Measurements from ENCODE around the gene IL17C. TPM values are rescaled to one million over a fixed set of nuclear protein-coding genes. Genes with fewer than 3 reads are reported as not detected.

IL17C gene
- total RNA-seq, 5 donors from 2014 or later (not counting 1 experiment from before 2014, with no cell fraction given), result 0.35 to 0.93 (median 0.39) TPM; not detected in 2

DNA sequence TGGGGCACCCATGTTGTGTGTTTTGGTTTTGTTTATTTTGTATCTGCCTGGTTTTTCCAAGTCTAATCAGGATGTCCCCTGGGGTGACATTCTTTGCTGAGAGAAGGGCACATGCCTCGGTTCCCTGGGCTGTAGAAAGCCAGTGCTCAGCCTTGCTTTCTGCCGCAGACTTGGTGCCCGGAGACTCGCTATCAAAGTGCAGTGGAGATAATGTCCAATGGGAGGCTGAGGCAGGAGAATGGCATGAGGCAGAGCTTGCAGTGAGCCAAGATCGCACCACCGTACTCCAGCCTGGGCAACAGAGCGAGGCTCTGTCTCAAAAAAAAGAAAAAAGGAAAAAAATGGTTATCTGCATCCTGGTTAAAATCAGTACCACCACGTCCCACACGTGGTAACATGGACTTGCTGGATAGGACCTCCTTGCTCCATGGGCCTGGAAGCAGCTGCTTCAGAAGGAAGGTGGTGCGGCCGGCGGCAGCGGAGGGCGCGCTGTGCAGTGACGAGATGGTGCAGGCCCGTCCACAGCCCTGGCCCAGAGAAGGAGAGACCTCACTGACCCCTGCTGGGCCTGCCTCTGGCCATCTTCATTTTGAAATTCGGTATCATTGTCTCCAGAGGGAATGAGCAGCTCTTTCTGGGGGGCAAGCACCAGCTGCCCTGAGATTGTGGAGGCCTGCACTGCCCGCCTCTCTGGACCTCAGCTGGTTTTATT is 19.3 kb upstream of the IL17C start:
- Histone ChIP-seq H3K27me3 (replicated peaks in 1 of 2; ENCODE audit: control insufficient read depth in 2 of 2, extremely low read depth in 1 of 2, insufficient read depth in 2 of 2, low read length in 1 of 2) (no peaks in the 10 kb centered on the region), H3K4me1 (ENCODE audit: control insufficient read depth in 1 of 2, extremely low read depth in 1 of 2, insufficient read depth in 2 of 2, low read length in 2 of 2) (peaks cover 0 to 47% of the 10 kb centered on the region in 2 experiments), H3K4me3 (ENCODE audit: control insufficient read depth in 1 of 2, extremely low read depth in 1 of 2, low read length in 1 of 2) (no peak overlapping the region), H3K36me3 (ENCODE audit: control insufficient read depth in 2 of 2, extremely low read depth in 1 of 2, insufficient read depth in 1 of 2, low read length in 1 of 2) (peaks cover 24 to 63% of the 10 kb centered on the region in 2 donors), H3K27ac (ENCODE audit: low read length) (peak overlapping the region; percentile 93), H3K9me3 (no peaks in the 10 kb centered on the region)
- Mint-ChIP-seq H3K36me3 (peaks cover 37% of the 10 kb centered on the region), H3K4me3 (peak overlapping the region in 1 of 3 donors; percentile 15), H3K9me3 (no peaks in the 10 kb centered on the region), H3K27me3 (no peaks in the 10 kb centered on the region), H3K27ac (peak overlapping the region; percentile 96), H3K4me1 (peaks cover 35 to 53% (median 44%) of the 10 kb centered on the region in 3 donors)
- WGBS (ENCODE audit: insufficient coverage), result 95% methylated on average over 17 of the region's 19 CpGs
- no peak for ATAC-seq (replicated peaks in 1 of 4)
- peak in 1 of 35 experiments; percentile 26 for DNase-seq
- POLR2A ChIA-PET, result interaction anchor here in 1 of 2 donors (0.5 to 1.7 kb wide), 3 partner anchors 31 to 1268 kb away, joined by 3 to 12 read pairs (median 3); partner anchors contain the start of genes CYBA and ZC3H18
- CTCF ChIA-PET, result interaction anchor here (0.5 to 1.8 kb wide), 6 partner anchors 10 to 374 kb away, joined by 3 to 23 read pairs (median 6); partner anchors contain the start of gene ZC3H18 (in 1 of the 2)

- H3K9me3 Mint-ChIP-seq, result no peaks in the 10 kb centered on the region
- POLR2A ChIA-PET, result interaction anchor here in 1 of 2 donors (0.5 to 1.7 kb wide), 5 partner anchors 30 to 1267 kb away, joined by 3 to 12 read pairs (median 3); partner anchors contain the start of genes CYBA and ZC3H18
- H3K27me3 ChIP-seq (replicated peaks in 1 of 2; ENCODE audit: control insufficient read depth in 2 of 2, extremely low read depth in 1 of 2, insufficient read depth in 2 of 2, low read length in 1 of 2), result no peaks in the 10 kb centered on the region
- peak overlapping the region; percentile 96 for H3K27ac Mint-ChIP-seq
- peak; percentile 83 to 88 (median 86) for ATAC-seq (replicated peaks in 1 of 4)
- H3K36me3 ChIP-seq (ENCODE audit: control insufficient read depth in 2 of 2, extremely low read depth in 1 of 2, insufficient read depth in 1 of 2, low read length in 1 of 2), result peaks cover 32 to 67% of the 10 kb centered on the region in 2 donors
- H3K27me3 Mint-ChIP-seq, result no peaks in the 10 kb centered on the region
- H3K4me3 ChIP-seq (ENCODE audit: control insufficient read depth in 1 of 2, extremely low read depth in 1 of 2, low read length in 1 of 2), result no peak overlapping the region
- H3K4me1 Mint-ChIP-seq, result peaks cover 34 to 51% (median 43%) of the 10 kb centered on the region in 3 donors
- WGBS (ENCODE audit: insufficient coverage), result 37% methylated on average over 6 of the region's 14 CpGs
- H3K4me3 Mint-ChIP-seq, result peak overlapping the region; percentile 15 to 50 (median 47)
- H3K9me3 ChIP-seq, result no peaks in the 10 kb centered on the region
- DNase-seq, result peak; percentile 28 to 92 (median 76)
- peaks cover 0 to 47% of the 10 kb centered on the region in 2 experiments for H3K4me1 ChIP-seq (ENCODE audit: control insufficient read depth in 1 of 2, extremely low read depth in 1 of 2, insufficient read depth in 2 of 2, low read length in 2 of 2)
- peak overlapping the region; percentile 93 for H3K27ac ChIP-seq (ENCODE audit: low read length)
- H3K36me3 Mint-ChIP-seq, result peaks cover 33% of the 10 kb centered on the region
- CTCF ChIA-PET, result interaction anchor here in 1 of 2 donors (0.7 to 1.8 kb wide), 8 partner anchors 8 to 817 kb away, joined by 3 to 23 read pairs (median 4); partner anchors contain the start of gene ZC3H18
Measured at GRCh38 chr16:88619859-88620815, 18.2 kb upstream of the IL17C start.

DNA sequence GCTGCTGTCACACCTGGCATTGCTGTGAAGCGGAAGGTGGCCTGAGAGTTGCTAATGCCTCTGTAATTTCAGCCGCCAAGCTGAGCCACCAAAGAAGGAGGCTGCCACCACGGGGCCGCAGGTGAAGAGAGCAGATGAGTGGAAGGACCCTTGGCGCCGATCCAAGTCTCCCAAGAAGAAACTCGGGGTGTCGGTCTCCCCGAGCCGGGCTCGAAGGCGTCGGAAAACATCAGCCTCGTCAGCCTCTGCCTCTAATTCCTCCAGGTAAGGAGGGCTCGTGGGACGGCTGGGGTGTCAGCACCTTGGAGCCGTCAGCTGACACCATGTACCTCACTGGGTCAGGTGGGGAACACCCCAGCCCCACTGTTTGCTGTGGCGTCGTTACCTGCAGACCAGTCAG is 16.2 kb upstream of the IL17C start:
- WGBS (ENCODE audit: insufficient coverage), result 99% methylated on average over 17 of the region's 19 CpGs

DNA sequence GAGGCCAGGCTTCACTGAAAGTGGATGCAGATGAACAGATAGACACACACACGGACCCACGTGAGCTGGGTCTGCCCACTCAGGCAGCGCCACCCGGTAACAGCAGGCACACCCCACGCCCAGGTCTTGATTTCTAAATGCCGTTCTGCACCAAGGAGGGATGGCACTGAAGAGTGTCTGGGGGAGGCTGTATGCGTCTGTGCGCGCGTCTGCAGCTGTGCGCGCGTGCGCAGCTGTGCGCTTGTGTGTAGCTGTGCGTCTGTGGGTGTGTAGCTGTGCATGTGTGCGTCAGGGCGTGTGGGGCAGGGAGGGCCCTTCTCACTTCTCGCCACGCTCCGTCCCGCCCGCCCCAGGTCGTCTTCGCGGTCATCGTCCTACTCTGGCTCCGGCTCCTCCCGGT is 15.5 kb upstream of the IL17C start:
- no peak for ATAC-seq (replicated peaks in 1 of 4)
- no peaks in the 10 kb centered on the region for H3K9me3 Mint-ChIP-seq
- Histone ChIP-seq H3K4me3 (ENCODE audit: control insufficient read depth in 1 of 2, extremely low read depth in 1 of 2, low read length in 1 of 2) (no peak overlapping the region), H3K36me3 (ENCODE audit: control insufficient read depth in 2 of 2, extremely low read depth in 1 of 2, insufficient read depth in 1 of 2, low read length in 1 of 2) (peaks cover 26 to 74% of the 10 kb centered on the region in 2 donors), H3K27me3 (replicated peaks in 1 of 2; ENCODE audit: control insufficient read depth in 2 of 2, extremely low read depth in 1 of 2, insufficient read depth in 2 of 2, low read length in 1 of 2) (no peaks in the 10 kb centered on the region), H3K27ac (ENCODE audit: low read length) (no peak overlapping the region), H3K4me1 (ENCODE audit: control insufficient read depth in 1 of 2, extremely low read depth in 1 of 2, insufficient read depth in 2 of 2, low read length in 2 of 2) (peaks cover 0 to 47% of the 10 kb centered on the region in 2 experiments), H3K9me3 (no peaks in the 10 kb centered on the region)
- POLR2A ChIA-PET, result no interaction called here
- H3K27me3 Mint-ChIP-seq, result no peaks in the 10 kb centered on the region
- WGBS (ENCODE audit: insufficient coverage), result 99% methylated on average over 29 of the region's 29 CpGs
- no peak for DNase-seq
- peaks cover 47% of the 10 kb centered on the region for H3K36me3 Mint-ChIP-seq
- peak overlapping the region in 1 of 2 donors; percentile 58 for H3K27ac Mint-ChIP-seq
- CTCF ChIA-PET, result no interaction called here
- no peak overlapping the region for H3K4me3 Mint-ChIP-seq
- H3K4me1 Mint-ChIP-seq, result peaks cover 24 to 45% (median 36%) of the 10 kb centered on the region in 3 donors

More for the DNA sequence above, 16.2 kb upstream of the IL17C start:
- Mint-ChIP-seq H3K4me1 (peaks cover 24 to 48% (median 40%) of the 10 kb centered on the region in 3 donors), H3K27me3 (no peaks in the 10 kb centered on the region), H3K27ac (peak overlapping the region; percentile 39 to 59), H3K36me3 (peaks cover 44% of the 10 kb centered on the region), H3K4me3 (no peak overlapping the region), H3K9me3 (no peaks in the 10 kb centered on the region)
- H3K27me3 ChIP-seq (replicated peaks in 1 of 2; ENCODE audit: control insufficient read depth in 2 of 2, extremely low read depth in 1 of 2, insufficient read depth in 2 of 2, low read length in 1 of 2), result no peaks in the 10 kb centered on the region
- no peak for ATAC-seq (replicated peaks in 1 of 4)
- ChIA-PET POLR2A (no interaction called here), CTCF (no interaction called here)
- H3K36me3 ChIP-seq (ENCODE audit: control insufficient read depth in 2 of 2, extremely low read depth in 1 of 2, insufficient read depth in 1 of 2, low read length in 1 of 2), result peaks cover 24 to 72% of the 10 kb centered on the region in 2 donors
- H3K4me3 ChIP-seq (ENCODE audit: control insufficient read depth in 1 of 2, extremely low read depth in 1 of 2, low read length in 1 of 2), result no peak overlapping the region
- H3K27ac ChIP-seq (ENCODE audit: low read length), result peak overlapping the region; percentile 53
- DNase-seq, result no peak
- H3K4me1 ChIP-seq (ENCODE audit: control insufficient read depth in 1 of 2, extremely low read depth in 1 of 2, insufficient read depth in 2 of 2, low read length in 2 of 2), result peaks cover 0 to 47% of the 10 kb centered on the region in 2 experiments
- H3K9me3 ChIP-seq, result no peaks in the 10 kb centered on the region

DNA sequence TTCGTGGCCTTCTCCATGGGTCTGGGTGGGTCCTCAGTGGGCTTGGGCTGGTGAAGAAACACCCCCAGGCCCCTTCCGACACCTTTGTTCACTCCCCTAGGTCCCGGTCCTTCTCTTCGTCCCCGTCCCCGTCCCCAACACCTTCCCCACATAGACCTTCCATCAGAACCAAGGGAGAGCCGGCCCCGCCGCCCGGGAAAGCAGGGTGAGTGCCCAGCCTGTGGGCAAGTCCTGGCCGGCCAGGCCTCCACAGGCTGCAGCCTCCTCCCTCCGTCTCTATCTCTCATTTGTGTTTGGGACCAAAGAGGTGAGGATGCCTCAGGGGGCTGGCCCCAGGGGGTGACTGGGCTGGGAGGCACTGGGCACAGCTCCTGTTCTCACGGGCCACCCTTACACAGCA is 14.5 kb upstream of the IL17C start:
- no peaks in the 10 kb centered on the region for H3K9me3 Mint-ChIP-seq
- Histone ChIP-seq H3K4me1 (ENCODE audit: control insufficient read depth in 1 of 2, extremely low read depth in 1 of 2, insufficient read depth in 2 of 2, low read length in 2 of 2) (peaks cover 0 to 41% of the 10 kb centered on the region in 2 experiments), H3K36me3 (ENCODE audit: control insufficient read depth in 2 of 2, extremely low read depth in 1 of 2, insufficient read depth in 1 of 2, low read length in 1 of 2) (peaks cover 30 to 73% of the 10 kb centered on the region in 2 donors), H3K9me3 (no peaks in the 10 kb centered on the region), H3K27me3 (replicated peaks in 1 of 2; ENCODE audit: control insufficient read depth in 2 of 2, extremely low read depth in 1 of 2, insufficient read depth in 2 of 2, low read length in 1 of 2) (no peaks in the 10 kb centered on the region), H3K27ac (ENCODE audit: low read length) (no peak overlapping the region), H3K4me3 (ENCODE audit: control insufficient read depth in 1 of 2, extremely low read depth in 1 of 2, low read length in 1 of 2) (no peak overlapping the region)
- no peak for DNase-seq
- no peak for ATAC-seq (replicated peaks in 1 of 4)
- H3K27ac Mint-ChIP-seq, result peak overlapping the region in 1 of 2 donors; percentile 58
- CTCF ChIA-PET, result interaction anchor here in 1 of 2 donors (0.5 kb wide), 1 partner anchor 872 kb away, joined by 4 read pairs; no protein-coding TSS in a partner anchor
- peaks cover 44% of the 10 kb centered on the region for H3K36me3 Mint-ChIP-seq
- WGBS (ENCODE audit: insufficient coverage), result 100% methylated on average over 9 of the region's 13 CpGs
- no peak overlapping the region for H3K4me3 Mint-ChIP-seq
- H3K27me3 Mint-ChIP-seq, result no peaks in the 10 kb centered on the region
- peaks cover 18 to 35% (median 27%) of the 10 kb centered on the region in 3 donors for H3K4me1 Mint-ChIP-seq
- POLR2A ChIA-PET, result no interaction called here

DNA sequence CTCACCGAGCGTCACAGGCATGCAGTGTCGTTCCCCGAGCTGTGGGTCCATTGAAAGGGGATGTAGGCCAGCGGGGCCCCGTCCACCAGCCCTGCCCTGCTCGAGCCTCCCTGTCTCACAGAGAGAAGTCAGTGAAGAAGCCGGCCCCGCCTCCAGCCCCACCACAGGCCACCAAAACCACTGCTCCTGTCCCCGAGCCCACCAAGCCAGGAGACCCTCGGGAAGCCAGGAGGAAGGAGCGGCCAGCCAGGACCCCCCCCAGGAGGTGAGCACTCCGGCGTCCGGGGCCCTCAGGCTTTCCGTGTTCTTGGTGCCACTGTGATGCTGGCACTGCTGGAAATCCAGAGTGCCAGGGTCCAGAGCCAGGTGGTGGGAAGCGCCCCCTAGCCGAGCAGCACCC is 13.9 kb upstream of the IL17C start:
- CTCF ChIA-PET, result no interaction called here
- peaks cover 12 to 29% (median 21%) of the 10 kb centered on the region in 3 donors for H3K4me1 Mint-ChIP-seq
- Histone ChIP-seq H3K27ac (ENCODE audit: low read length) (no peak overlapping the region), H3K4me3 (ENCODE audit: control insufficient read depth in 1 of 2, extremely low read depth in 1 of 2, low read length in 1 of 2) (no peak overlapping the region), H3K36me3 (ENCODE audit: control insufficient read depth in 2 of 2, extremely low read depth in 1 of 2, insufficient read depth in 1 of 2, low read length in 1 of 2) (peaks cover 31 to 68% of the 10 kb centered on the region in 2 donors), H3K9me3 (no peaks in the 10 kb centered on the region), H3K4me1 (ENCODE audit: control insufficient read depth in 1 of 2, extremely low read depth in 1 of 2, insufficient read depth in 2 of 2, low read length in 2 of 2) (peaks cover 0 to 35% of the 10 kb centered on the region in 2 experiments), H3K27me3 (replicated peaks in 1 of 2; ENCODE audit: control insufficient read depth in 2 of 2, extremely low read depth in 1 of 2, insufficient read depth in 2 of 2, low read length in 1 of 2) (no peaks in the 10 kb centered on the region)
- H3K27ac Mint-ChIP-seq, result no peak overlapping the region
- DNase-seq (no peak), ATAC-seq (replicated peaks in 1 of 4) (no peak)
- WGBS (ENCODE audit: insufficient coverage), result 95% methylated on average over 18 of the region's 18 CpGs
- no peak overlapping the region for H3K4me3 Mint-ChIP-seq
- H3K36me3 Mint-ChIP-seq, result peaks cover 44% of the 10 kb centered on the region
- no peaks in the 10 kb centered on the region for H3K9me3 Mint-ChIP-seq
- POLR2A ChIA-PET, result no interaction called here
- H3K27me3 Mint-ChIP-seq, result no peaks in the 10 kb centered on the region
